NCI-H187 (cell line): Measurements from ENCODE around the gene SMOC1.

Experiments
- DNase-seq, 2 experiments: peaks; one replicate each; lab custom pipeline; 2025; lab: John Stamatoyannopoulos, UW

SMOC1 gene

DNA sequence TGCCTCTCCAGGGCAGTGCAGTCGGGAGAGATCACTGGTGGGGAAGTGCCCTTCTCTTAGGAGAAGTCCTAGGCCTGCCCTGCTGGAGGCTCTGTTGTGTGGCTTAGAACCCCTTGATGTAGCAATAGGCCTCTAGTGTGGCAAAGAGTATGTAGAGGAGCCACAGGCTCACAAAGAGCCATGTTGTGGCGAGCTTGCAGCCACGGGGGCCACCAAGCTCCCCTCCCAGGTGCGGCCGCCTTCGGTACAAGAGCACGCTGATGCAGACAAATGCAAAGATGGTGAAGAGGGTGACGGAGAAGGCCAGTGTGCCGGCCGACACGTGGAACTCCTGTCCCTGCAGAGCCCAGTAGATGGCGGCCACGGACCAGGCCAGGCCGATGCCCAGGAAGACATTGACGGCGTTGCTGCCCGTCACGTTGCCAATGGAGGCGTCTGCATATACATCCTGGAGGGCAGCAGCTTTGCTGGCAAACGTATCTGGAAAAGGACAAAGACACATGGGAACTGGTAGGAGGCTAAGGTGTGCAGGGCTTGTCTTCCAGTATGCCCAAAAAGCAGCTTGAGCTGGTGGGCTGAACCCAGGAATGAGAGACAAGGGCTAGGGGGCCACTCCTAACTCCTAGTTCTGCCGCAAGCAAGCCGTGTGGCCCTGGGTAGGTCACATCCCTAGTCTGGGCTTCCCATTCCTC, 166.8 kb downstream of the SMOC1 start:
- peak; percentile 68 to 73 for DNase-seq

DNA sequence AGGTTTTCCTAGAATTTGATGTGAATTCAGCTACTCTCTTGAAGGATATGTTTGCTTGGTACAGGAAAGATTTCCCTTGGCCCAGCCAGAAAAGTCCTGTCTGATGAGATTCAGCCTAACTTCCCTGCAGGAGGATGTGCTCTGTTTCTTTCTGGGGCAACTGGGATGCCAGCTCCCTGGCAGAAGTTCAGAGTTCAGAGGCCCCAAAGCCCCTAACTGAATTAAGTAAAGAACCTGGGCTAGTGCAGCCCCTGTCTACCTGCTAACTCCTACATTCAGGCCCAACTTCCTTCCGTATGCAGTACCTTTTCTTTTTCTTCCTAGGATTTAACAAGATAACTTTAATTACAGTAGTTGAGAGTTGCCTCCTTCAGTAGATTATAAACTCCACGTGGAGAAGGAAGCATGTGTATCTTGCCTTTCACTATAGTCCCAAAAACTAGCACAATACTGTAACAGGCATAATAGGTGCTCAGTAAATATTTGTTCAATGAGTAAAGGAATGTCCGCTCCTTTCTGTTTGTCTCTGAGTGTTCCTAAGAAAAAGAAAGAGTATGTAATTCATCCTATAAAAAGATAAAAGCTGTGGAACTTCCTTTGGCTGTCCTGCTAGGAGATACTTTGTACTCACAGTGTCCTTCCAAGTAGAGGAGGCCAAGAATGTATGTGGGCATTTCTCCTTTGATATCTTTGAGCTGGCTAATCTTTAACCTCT, 168.5 kb downstream of the SMOC1 start:
- no peak for DNase-seq

DNA sequence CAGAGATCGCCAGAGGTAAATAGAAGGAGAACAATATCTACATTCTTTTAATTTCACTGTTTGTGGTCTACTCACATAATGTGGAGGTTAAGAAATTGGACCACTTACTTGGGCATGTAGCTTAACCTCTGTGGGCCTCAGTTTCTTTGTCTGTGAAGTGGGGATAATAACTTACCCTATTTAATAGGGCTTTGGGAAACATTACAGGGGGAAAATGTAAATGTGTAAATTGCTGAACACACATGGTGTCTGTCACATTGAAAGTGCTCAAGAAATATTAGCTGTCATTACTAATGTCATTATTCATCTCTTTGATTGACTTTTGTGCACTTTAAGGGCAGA, 169.1 kb downstream of the SMOC1 start:
- DNase-seq = no peak

DNA sequence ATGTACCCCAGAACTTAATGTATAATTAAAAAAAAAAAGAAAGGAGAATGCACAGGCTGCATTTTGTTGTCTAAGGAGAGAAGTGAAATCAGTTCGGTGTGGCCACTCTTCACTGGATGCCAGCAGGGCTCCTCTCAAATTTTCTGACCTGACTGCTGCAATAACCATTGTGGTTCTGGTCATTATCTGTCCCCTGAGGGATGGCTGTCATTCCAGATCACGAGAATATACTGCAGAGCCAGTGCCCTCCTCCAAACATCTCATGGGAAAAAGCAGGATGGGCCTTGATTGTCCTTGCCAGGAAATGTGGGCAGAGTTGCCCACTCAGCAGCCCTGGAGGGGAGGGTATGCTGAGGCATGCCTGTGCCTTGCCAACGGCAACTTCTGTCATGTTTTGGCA, 170.4 kb downstream of the SMOC1 start:
- DNase-seq = no peak

DNA sequence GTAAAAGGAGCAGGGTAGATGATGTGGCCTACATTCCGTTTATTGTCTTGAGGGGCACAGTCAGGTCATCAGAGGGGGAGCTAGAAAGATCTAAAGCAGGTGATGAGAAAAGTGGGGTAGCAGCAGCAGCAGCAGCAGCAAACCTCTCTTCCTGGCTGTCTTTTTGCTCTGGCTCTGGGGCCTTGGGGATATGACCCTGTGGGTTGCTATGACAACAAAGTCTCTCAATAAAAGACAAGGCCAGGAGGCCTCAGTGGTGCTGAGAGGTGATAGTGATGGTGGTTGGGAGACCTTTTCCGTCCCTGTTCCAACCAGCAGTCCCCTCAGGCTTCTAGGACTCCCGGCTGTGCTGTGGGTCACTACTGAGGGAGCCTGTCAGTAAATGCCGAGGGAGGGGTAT, 170.9 kb downstream of the SMOC1 start:
- no peak for DNase-seq

DNA sequence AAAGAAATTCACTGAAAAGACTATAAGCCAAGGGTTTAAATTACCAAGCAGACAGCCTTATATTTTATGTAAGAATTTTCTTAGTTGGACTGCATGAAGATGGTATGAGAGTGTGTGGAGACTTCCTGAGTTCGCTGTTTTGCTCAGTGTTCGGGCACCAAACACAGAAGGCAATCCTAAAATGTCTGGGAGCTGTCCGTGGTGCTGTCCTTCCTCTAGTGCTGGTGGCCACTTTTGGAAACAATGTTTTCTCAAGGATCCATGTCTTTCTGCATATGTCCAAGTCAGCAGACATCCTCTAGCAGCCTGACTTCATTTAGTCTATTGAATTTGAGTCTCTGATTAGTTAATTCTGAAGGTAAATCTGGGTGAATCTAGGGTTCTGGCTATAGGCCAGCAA, 173.8 kb downstream of the SMOC1 start:
- DNase-seq = no peak

DNA sequence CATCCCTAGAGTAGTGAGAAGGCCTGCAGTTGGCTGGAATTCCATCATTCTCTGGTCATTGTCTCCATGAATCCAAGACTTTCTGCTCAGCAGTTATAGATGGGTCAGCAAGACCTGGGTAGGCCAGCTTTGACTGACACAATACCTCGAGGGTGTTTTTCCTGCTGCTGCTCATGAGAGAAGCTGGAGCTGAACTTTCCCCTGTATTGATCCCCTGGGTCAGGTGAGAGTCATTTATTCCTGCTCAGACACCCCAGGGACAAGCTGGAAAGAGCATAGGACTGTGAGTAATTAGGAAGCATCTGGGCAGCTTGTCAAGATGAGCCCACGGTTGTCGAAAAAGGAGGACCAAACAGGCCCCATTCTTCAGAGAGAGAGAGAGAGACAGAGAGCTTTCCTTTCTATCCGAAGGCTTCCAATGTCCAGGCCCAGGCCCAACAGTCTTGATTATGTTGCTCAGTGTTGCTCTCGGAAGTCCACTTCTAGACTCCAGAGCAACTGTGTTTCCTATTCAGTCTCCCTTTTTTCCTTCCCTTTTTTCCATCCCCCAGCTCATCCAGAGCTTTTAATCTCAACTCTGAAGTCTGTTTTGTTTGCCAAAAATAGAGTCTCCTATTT, 178.4 kb downstream of the SMOC1 start:
- DNase-seq = no peak

DNA sequence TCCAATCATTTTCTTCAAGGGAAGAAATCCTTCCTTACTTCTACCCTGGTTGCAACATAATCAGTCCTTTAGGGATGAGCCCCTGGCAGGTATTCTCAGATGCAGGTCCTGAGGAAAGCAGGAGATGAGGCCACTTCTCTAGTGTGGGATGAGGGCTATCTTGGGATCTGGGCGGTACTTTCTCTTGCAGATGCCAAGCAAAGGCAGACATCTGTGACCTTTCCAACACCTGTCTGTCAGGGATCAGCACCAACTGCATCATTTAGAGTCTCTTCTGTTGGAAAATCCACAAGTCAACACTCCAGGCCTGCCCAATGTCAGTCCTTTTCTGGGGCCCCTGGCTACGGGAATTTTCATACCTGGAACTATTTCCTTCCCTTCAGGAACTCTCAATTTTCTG, 180.3 kb downstream of the SMOC1 start:
- DNase-seq = no peak

DNA sequence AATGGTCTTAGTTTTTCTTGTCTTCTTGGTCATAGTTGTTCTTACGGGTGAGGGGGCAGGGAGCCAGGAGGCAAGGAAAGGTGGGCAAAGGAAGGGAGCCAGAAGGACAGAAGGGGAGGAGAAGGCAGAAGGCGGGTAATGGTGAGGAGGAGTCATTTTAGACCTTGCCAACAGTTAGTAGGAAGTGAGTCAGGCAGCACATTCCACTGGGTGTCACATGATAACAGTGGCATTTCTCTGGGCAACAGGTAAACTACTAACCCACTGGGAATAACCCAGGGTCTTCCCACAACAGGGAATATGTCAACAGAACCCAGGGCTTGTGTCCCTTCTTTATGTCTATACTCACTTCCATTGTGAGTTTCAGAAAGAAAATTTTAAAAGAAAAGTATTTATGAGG, 181.9 kb downstream of the SMOC1 start:
- DNase-seq = no peak

DNA sequence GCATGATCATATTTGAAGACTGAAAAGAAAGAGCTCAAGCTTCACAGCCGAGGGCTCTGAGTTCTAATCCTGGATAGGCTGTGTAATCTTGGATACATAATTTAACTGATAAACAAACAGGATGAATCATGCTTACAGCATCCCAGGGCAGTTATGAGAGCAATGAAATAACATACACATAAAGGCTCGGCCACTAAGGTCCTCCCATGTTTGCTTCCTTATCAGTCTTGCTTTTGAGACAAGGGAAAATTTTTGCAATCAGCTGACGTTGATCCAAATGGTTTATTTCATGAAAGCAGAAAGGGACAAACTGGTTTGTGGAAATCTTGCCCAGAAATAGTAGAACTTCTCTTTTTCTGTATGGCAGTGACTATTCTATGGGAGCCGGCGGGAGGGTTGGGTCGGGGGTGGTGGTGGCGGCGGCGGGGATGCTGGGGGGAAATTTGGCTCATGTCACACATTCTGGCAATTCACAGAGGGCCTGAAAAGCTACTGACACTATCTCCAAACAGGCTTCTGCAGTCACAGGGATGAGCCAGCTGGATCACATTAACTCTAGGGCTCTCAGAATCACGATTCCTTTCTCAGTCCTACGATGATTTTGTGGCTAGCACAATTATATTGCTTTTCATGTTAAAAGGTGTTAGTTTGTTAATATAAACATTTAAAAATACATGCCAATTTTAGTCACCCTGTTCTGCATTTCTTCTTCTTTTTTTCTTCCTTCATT, 185.1 kb downstream of the SMOC1 start:
- no peak for DNase-seq

DNA sequence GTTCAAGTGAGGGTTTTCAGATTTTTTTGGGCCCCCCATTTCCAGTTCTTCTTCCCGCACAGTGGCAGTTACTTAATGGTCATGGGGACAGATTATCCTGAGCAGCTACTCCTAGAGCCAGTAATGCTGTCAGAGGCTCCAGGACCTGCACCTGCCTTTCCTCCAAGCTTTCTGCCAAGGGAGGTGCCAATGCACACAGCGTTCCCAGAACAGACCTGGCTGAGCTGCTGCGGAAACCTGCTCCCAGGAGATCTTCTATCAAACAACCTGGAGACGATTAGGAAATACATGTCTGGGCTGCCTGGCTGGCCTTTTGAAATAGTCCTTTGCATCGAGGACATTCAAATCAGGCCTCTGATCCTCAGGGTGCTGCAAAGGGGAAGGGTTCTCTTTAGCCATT, 188.6 kb downstream of the SMOC1 start:
- no peak for DNase-seq

DNA sequence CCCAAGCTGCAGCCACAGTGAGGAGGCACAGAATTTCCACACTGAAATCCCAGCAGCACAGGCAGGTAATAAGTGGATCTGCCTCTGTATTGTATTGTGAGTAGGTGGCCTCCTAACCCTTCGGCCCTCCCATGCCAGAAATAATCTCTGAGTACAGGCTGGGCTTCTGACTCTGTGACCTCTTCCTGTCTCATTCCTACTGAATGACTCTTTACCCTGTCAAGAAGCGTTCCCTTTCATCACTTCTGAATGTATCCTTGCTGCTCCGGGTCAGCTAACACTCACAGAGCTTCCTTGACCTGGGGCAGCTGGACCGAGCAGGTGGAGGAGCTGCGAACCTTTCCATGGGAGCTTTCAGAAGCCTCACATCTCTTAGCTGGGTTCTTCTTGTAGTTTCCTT, 190.0 kb downstream of the SMOC1 start:
- no peak for DNase-seq

DNA sequence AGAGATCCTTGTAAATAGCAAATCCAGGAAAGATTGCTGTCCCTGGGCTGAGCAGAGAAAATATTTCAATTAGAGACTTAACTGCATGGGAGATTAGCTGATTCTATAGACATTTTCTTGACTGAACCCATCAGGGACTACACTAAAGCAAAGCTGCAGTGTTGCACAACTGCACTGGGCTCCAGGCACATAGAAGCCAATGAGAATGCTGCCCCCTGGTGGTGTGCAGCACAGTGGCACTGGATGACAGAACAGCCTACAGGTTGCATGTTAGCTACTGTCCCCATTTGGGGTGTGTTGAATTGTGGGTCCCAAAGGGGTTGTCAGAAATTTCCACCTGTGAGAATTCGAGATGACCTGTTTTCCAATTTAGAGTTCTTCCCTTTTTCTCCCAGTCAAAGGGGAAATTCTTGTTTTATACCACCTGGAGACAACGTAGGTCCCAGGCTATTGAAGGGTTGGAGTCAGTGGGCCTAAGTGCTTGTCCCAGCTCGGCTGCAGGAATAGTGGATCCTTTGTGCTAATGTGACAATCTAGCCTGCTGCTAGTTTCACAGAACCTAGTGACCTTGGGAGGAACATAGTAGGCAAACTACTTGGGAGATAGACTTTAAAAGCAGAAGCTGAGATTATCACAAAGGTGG, 194.8 kb downstream of the SMOC1 start:
- DNase-seq = peak; percentile 15 to 53

DNA sequence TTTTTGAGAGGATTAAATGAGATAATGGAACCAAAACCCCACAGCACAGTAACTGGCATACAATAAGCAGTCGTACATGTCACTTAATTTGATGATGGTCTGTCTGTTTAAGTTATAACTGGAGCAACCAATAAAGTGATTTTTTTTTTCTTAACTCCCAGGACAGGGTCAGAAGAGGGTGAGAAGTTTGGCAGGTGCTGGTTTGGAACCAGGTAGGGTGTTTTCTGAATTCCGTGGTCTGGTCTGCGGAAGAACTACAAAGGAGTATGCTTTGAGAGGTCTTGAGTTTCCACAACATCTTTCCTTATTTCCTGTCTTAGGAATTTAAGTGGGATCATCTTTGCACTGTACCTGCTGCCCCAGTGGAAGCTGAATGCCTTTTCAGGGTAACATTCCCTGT, 197.8 kb downstream of the SMOC1 start:
- DNase-seq = no peak

DNA sequence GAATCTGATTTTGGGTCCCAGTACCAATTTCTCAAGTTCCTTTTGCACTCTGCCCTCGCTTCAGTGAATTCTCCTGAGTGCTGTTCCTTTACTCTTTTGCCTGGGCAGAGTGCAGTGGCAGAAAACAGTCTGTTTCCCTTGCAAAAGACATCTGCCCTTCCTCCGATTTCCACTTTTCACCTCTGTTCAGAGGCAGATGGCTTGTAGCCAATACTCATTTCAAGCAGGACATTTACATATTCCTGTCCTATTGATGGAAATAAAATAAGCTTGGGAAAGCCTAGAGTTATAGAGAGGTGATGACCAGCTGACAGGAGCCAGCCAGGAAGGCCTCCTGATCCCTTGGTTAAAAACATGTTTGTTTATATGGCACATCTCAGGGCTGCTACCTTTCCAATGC, 198.5 kb downstream of the SMOC1 start:
- no peak for DNase-seq

DNA sequence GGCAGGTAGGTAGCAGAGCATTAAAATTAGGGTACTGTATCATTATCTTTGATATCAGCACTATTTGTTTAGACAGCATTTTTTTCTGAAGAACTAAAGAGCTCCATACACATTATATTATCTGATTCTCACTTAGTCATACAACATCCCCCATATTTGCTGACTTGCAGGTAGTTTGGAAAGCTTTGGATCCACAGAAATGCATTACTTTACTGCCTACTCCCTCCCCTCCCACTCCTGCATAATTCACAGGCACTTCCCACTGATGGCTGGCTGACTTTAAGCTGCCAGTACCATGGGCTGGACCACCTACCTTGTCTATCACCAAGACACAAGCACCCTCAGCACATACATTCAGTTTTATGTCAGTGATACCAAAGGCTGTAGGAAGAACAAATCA, 199.1 kb downstream of the SMOC1 start:
- no peak for DNase-seq

DNA sequence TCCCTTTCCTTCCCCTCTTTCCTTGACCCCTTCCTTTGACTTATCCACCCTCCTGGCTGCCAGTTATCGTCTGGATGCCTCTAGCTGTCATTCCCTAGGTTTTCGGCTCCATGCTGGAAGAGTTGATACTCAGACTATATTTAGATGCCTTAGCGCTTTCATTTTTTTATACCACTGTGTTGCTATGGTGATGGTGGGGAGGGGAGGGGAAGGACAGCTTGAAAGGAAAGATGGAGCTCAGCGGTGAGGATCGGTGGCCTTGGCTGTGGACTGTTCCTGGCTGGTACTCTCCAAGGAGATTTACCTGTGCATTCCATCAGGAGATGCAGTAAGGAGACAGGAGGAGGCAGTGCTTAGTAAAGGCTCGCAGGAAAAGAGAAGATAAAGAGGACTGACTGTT, 200.9 kb downstream of the SMOC1 start:
- no peak for DNase-seq
